Right hindlimb (tissue), 1 donor: Measurements from ENCODE around the gene MYOG.

Experiments used
- DNase-seq: peaks from one replicate; pipeline ENCODE4 v3.0.0-alpha.2; 2018

The MYOG gene

GRCh38 chr1:203046984-203047630, 38.7 kb downstream of the MYOG start:
- no peak for DNase-seq

- peak; percentile 56 for DNase-seq
These were observed 39.8 kb downstream of the MYOG start for GRCh38 chr1:203045821-203046594.

- no peak for DNase-seq
These were observed 40.5 kb downstream of the MYOG start for GRCh38 chr1:203045336-203045735.

GRCh38 chr1:203044546-203045250, 41.1 kb downstream of the MYOG start:
- no peak for DNase-seq

GRCh38 chr1:203043830-203044545, 41.8 kb downstream of the MYOG start:
- no peak for DNase-seq

GRCh38 chr1:203041351-203041932, 44.4 kb downstream of the MYOG start:
- no peak for DNase-seq

- no peak for DNase-seq
These were observed 45.1 kb downstream of the MYOG start for GRCh38 chr1:203040513-203041275.

- no peak for DNase-seq
These were observed 46.0 kb downstream of the MYOG start for GRCh38 chr1:203039609-203040512.

- peak; percentile 71 for DNase-seq
These were observed 46.8 kb downstream of the MYOG start for GRCh38 chr1:203038891-203039608.

GRCh38 chr1:203038217-203038741, 47.5 kb downstream of the MYOG start:
- DNase-seq = peak; percentile 81

GRCh38 chr1:203037509-203038190, 48.2 kb downstream of the MYOG start:
- no peak for DNase-seq

- DNase-seq = no peak
These were observed 49.3 kb downstream of the MYOG start for GRCh38 chr1:203036537-203036936.

GRCh38 chr1:203036135-203036534, 49.7 kb downstream of the MYOG start:
- DNase-seq = no peak

GRCh38 chr1:203035111-203036000, 50.5 kb downstream of the MYOG start:
- no peak for DNase-seq

GRCh38 chr1:203034422-203035110, 51.2 kb downstream of the MYOG start:
- no peak for DNase-seq

- DNase-seq = no peak
These were observed 51.9 kb downstream of the MYOG start for GRCh38 chr1:203033917-203034316.

- DNase-seq = no peak
These were observed 52.5 kb downstream of the MYOG start for GRCh38 chr1:203033287-203033686.
